GM12892 (cell line): ENCODE results near the gene SLC29A1.

Experiments
- POLR2A ChIP-seq: IDR thresholded peaks from 2 replicates; pipeline ENCODE4 v1.6.1; 2011; ENCODE audit warnings: low read depth, low read length, control low read depth
- TAF1 ChIP-seq: IDR thresholded peaks from 2 replicates; pipeline ENCODE4 v1.6.1; 2011; ENCODE audit warnings: low read depth, mild to moderate bottlenecking, control low read depth, low read length, borderline replicate concordance

GRCh38 chr6:44221961-44222335 is 1.4 kb upstream of the SLC29A1 start:
- no peak for TF ChIP-seq POLR2A
- no peak for TF ChIP-seq TAF1
